Astrocyte (in vitro differentiated cells and primary cell): Measurements from ENCODE around the gene DDX31.

Experiments
- EZH2 ChIP-seq: IDR thresholded peaks from 2 replicates; pipeline ENCODE4 v1.6.1; 2012; ENCODE audit warnings: mild to moderate bottlenecking, low read length, inconsistent platforms; ENCODE audit not compliant: insufficient read depth
- TF ChIP-seq, protein P1 (sequence below): IDR thresholded peaks from 2 replicates; pipeline ENCODE4 v1.5.1; 2011; ENCODE audit warnings: low read depth, mild to moderate bottlenecking, inconsistent platforms, low read length, moderate library complexity; ENCODE audit not compliant: insufficient read depth

GRCh38 chr9:132564526-132564925 lies 105.3 kb downstream of the DDX31 start:
- TF ChIP-seq EZH2 = no peak
- TF ChIP-seq, protein P1, sequence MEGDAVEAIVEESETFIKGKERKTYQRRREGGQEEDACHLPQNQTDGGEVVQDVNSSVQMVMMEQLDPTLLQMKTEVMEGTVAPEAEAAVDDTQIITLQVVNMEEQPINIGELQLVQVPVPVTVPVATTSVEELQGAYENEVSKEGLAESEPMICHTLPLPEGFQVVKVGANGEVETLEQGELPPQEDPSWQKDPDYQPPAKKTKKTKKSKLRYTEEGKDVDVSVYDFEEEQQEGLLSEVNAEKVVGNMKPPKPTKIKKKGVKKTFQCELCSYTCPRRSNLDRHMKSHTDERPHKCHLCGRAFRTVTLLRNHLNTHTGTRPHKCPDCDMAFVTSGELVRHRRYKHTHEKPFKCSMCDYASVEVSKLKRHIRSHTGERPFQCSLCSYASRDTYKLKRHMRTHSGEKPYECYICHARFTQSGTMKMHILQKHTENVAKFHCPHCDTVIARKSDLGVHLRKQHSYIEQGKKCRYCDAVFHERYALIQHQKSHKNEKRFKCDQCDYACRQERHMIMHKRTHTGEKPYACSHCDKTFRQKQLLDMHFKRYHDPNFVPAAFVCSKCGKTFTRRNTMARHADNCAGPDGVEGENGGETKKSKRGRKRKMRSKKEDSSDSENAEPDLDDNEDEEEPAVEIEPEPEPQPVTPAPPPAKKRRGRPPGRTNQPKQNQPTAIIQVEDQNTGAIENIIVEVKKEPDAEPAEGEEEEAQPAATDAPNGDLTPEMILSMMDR = no peak
